HepG2 (cell line): ENCODE measurements around the gene AP1M2. TPM values are rescaled to one million over a fixed set of nuclear protein-coding genes. Genes with fewer than 3 reads are reported as not detected.
A peak's percentile ranks its signal among the peaks of the same experiment; 100 is the strongest.

ENCODE experiments used
- ATF7-NPFF ChIP-seq: sonication (generic); formaldehyde crosslinking; IDR thresholded peaks from 2 replicates; pipeline ENCODE4 v1.8.1; 2023; ENCODE audit warnings: mild to moderate bottlenecking, low read depth, missing genetic modification reagents, moderate library complexity
- BHLHE40 ChIP-seq: IDR thresholded peaks from 2 replicates; pipeline ENCODE4 v1.6.1; 2011; ENCODE audit warnings: low read length, improper control_type of control experiment
- CBX2 ChIP-seq, 2 experiments: fragments of 200-600 bp in 1 of 2; sonication (generic); formaldehyde crosslinking in 1 of 2; IDR thresholded peaks; 2 replicates each; pipeline versions ENCODE4 v1.7.0 to v1.8.1; 2018 to 2022; ENCODE audit warnings: low read depth in 2 of 2, low read length in 1 of 2, mild to moderate bottlenecking in 1 of 2, missing genetic modification reagents in 1 of 2
- GZF1 ChIP-seq: sonication (generic); formaldehyde crosslinking; IDR thresholded peaks from 2 replicates; pipeline ENCODE4 v1.5.1; 2020; ENCODE audit warnings: mild to moderate bottlenecking, missing genetic modification reagents
- MAF1 ChIP-seq: sonication (generic); formaldehyde crosslinking; IDR thresholded peaks from 2 replicates; pipeline ENCODE4 v1.5.0; 2020; ENCODE audit warnings: missing genetic modification reagents, borderline replicate concordance
- NCOA1 ChIP-seq: sonication (generic); formaldehyde crosslinking; IDR thresholded peaks from 2 replicates; pipeline ENCODE4 v1.9.0; 2021; ENCODE audit warnings: missing genetic modification reagents
- PTBP1 ChIP-seq: fragments of 200-400 bp; formaldehyde crosslinking; IDR thresholded peaks from 2 replicates; pipeline ENCODE4 v1.6.1; 2018; ENCODE audit warnings: low read length, low read depth; ENCODE audit not compliant: poor library complexity, severe bottlenecking
- TARDBP ChIP-seq: sonication (generic); formaldehyde crosslinking; IDR thresholded peaks from 2 replicates; pipeline ENCODE4 v1.8.0; 2022; ENCODE audit warnings: mild to moderate bottlenecking, missing genetic modification reagents
- TBX3 ChIP-seq: fragments of 450-650 bp; IDR thresholded peaks from 2 replicates; pipeline ENCODE4 v1.6.1; 2017; ENCODE audit warnings: antibody characterized with exemption, mild to moderate bottlenecking, inconsistent platforms, borderline replicate concordance
- ZBTB21 ChIP-seq: sonication (generic); formaldehyde crosslinking; IDR thresholded peaks from 2 replicates; pipeline ENCODE4 v1.4.0; 2020; ENCODE audit warnings: missing genetic modification reagents
- ZMYM3 ChIP-seq: sonication (generic); formaldehyde crosslinking; IDR thresholded peaks from 2 replicates; pipeline ENCODE4 v1.5.1; 2020; ENCODE audit warnings: mild to moderate bottlenecking, missing genetic modification reagents
- ZNF274 ChIP-seq: sonication (generic); formaldehyde crosslinking; IDR thresholded peaks from 2 replicates; pipeline ENCODE4 v1.5.1; 2020; ENCODE audit warnings: mild to moderate bottlenecking, missing genetic modification reagents
- ZNF496 ChIP-seq: sonication (generic); formaldehyde crosslinking; IDR thresholded peaks from 2 replicates; pipeline ENCODE4 v1.8.1; 2023; ENCODE audit warnings: mild to moderate bottlenecking, moderate library complexity, missing genetic modification reagents; ENCODE audit not compliant: insufficient replicate concordance
- ZNF510 ChIP-seq: sonication (generic); formaldehyde crosslinking; IDR thresholded peaks from 2 replicates; pipeline ENCODE4 v1.4.0; 2020; ENCODE audit warnings: low read depth, mild to moderate bottlenecking, missing genetic modification reagents
- ZNF570 ChIP-seq: sonication (generic); formaldehyde crosslinking; IDR thresholded peaks from 2 replicates; pipeline ENCODE4 v1.4.0; 2020; ENCODE audit warnings: mild to moderate bottlenecking, missing genetic modification reagents, borderline replicate concordance
- ZSCAN12 ChIP-seq: sonication (generic); formaldehyde crosslinking; IDR thresholded peaks from 2 replicates; pipeline ENCODE4 v1.9.0; 2021; ENCODE audit warnings: mild to moderate bottlenecking, missing genetic modification reagents
- polyA plus RNA-seq, 8 experiments: library from polyadenylated mRNA; depleted of rRNA in 3 of 8; stranded (reverse) in 7 of 8; unstranded in 1 of 8; fragments of >200 nt; fragmentation: Illumina TruSeq in 4 of 8; extraction: Trizol in 4 of 8; gene quantifications; 2 replicates each; pipeline versions ENCODE4 v1.2.1 to v1.2.3, GENCODE V29; 2011 to 2016; ENCODE audit warnings: low read depth in 4 of 8, missing spikeins in 1 of 8, mixed read lengths in 1 of 8; ENCODE audit not compliant: insufficient read depth in 1 of 8
- total RNA-seq, 5 experiments: library from RNA; depleted of rRNA; stranded (reverse); fragments of >200 nt; fragmentation: Illumina TruSeq; extraction: Trizol; gene quantifications; 2 replicates each; pipeline ENCODE4 v1.2.3, GENCODE V29; 2016; ENCODE audit warnings: low read depth in 1 of 5
- TF ChIP-seq, protein P1 (sequence below): IDR thresholded peaks from 2 replicates; pipeline ENCODE4 v1.6.1; 2016; ENCODE audit warnings: missing biosample characterization, missing genetic modification reagents, low read depth
- TF ChIP-seq, protein P2 (sequence below): IDR thresholded peaks from 2 replicates; pipeline ENCODE4 v1.6.1; 2016; ENCODE audit warnings: control low read depth
- TF ChIP-seq, protein P3 (sequence below): sonication (generic); formaldehyde crosslinking; IDR thresholded peaks from 2 replicates; pipeline ENCODE4 v1.4.0; 2020; ENCODE audit warnings: mild to moderate bottlenecking, missing genetic modification reagents
- TF ChIP-seq, protein P4 (sequence below): sonication (generic); formaldehyde crosslinking; IDR thresholded peaks from 2 replicates; pipeline ENCODE4 v1.8.1; 2023; ENCODE audit warnings: mild to moderate bottlenecking, missing genetic modification reagents

The AP1M2 gene
- total and polyA plus RNA-seq, 2 of the 13 experiments (the other 11 are each of a cell fraction or from before 2014, with no cell fraction given) = 6.3 to 76.8 TPM

DNA sequence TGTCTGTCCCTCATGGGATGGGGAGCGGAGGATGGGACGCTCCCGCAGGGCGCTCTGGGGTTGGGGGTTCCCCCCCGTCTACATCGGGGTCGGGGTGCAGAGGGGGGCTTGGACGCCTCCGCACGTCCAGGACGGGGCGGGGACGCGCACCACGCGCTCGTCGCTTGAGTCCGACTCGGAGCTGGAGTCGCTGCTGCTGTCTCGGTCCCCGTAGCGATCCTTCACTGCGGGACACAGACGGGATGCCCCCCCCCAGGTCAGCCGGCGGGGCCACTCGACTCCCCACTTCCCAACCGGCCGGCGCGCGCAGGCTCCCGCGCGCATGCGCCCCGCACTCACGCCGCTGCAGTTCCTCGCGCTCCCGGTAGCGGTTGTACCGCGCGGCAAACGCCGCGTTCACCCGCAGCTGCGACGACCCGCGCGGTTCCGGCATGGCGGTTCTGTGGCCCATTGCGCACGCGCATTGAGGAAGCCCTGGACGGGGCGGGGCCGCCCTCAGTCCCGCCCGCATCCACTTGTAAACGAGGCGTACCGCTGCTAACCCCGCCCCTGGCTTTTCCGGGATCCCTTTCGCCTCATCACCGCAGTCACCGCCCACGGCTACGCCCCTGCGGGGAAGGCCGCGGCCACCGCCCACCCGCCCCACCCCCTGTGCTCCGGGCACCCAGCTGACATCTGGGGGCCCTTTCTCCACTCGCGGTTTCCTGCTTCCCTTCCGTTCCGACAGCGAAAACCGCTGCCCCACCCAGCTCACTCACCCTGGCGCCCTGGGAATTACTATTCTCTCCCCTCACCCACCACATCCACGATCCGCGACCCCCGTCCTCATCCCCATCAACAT, 21.3 kb downstream of the AP1M2 start, which contains the start of gene KRI1 (continued):
- no peak for TF ChIP-seq PTBP1
- TF ChIP-seq ATF7-NPFF = peak; percentile 99
- no peak for TF ChIP-seq ZNF496 (CRISPR knock-in tag)
- no peak for TF ChIP-seq GZF1 (CRISPR knock-in tag)
- TF ChIP-seq, protein P1, sequence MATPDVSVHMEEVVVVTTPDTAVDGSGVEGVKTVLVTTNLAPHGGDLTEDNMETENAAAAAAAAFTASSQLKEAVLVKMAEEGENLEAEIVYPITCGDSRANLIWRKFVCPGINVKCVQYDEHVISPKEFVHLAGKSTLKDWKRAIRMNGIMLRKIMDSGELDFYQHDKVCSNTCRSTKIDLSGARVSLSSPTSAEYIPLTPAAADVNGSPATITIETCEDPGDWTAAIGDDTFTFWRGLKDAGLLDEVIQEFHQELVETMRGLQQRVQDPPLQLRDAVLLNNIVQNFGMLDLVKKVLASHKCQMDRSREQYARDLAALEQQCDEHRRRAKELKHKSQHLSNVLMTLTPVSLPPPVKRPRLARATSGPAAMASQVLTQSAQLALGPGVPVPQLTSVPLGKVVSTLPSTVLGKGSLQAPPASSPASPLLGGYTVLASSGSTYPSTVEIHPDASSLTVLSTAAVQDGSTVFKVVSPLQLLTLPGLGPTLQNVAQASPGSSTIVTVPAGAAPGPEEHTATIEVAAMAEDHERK (CRISPR knock-in tag) = no peak
- TF ChIP-seq NCOA1 (CRISPR knock-in tag) = no peak
- no peak for TF ChIP-seq TBX3
- TF ChIP-seq TARDBP (CRISPR knock-in tag) = 0 out of 2 replicates have a peak, but pooled peaks have one; percentile 27
- TF ChIP-seq ZNF510 = peak; percentile 83; the same call in 1 of the 2 replicates
- TF ChIP-seq, protein P2, sequence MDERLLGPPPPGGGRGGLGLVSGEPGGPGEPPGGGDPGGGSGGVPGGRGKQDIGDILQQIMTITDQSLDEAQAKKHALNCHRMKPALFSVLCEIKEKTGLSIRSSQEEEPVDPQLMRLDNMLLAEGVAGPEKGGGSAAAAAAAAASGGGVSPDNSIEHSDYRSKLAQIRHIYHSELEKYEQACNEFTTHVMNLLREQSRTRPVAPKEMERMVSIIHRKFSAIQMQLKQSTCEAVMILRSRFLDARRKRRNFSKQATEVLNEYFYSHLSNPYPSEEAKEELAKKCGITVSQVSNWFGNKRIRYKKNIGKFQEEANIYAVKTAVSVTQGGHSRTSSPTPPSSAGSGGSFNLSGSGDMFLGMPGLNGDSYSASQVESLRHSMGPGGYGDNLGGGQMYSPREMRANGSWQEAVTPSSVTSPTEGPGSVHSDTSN = no peak
- no peak for TF ChIP-seq MAF1 (CRISPR knock-in tag)
- TF ChIP-seq ZBTB21 (CRISPR knock-in tag) = no peak
- no peak for TF ChIP-seq ZSCAN12 (CRISPR knock-in tag)
- 0 out of 2 replicates have a peak, but pooled peaks have one; percentile 6 for TF ChIP-seq BHLHE40
- 0 out of 2 replicates have a peak, but pooled peaks have one; percentile 38 for TF ChIP-seq ZNF570 (CRISPR knock-in tag)
- peak; percentile 96 for TF ChIP-seq ZNF274
- TF ChIP-seq, protein P3, sequence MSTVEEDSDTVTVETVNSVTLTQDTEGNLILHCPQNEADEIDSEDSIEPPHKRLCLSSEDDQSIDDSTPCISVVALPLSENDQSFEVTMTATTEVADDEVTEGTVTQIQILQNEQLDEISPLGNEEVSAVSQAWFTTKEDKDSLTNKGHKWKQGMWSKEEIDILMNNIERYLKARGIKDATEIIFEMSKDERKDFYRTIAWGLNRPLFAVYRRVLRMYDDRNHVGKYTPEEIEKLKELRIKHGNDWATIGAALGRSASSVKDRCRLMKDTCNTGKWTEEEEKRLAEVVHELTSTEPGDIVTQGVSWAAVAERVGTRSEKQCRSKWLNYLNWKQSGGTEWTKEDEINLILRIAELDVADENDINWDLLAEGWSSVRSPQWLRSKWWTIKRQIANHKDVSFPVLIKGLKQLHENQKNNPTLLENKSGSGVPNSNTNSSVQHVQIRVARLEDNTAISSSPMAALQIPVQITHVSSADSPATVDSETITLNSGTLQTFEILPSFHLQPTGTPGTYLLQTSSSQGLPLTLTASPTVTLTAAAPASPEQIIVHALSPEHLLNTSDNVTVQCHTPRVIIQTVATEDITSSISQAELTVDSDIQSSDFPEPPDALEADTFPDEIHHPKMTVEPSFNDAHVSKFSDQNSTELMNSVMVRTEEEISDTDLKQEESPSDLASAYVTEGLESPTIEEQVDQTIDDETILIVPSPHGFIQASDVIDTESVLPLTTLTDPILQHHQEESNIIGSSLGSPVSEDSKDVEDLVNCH = 0 out of 2 replicates have a peak, but pooled peaks have one; percentile 63
- no peak for TF ChIP-seq CBX2 (IDR thresholded peaks at IDR 0.05; ENCODE audit: low read depth, low read length)
- peak; percentile 56; the same call in 1 of the 2 replicates for TF ChIP-seq CBX2 (CRISPR knock-in tag; IDR thresholded peaks at IDR 0.05; ENCODE audit: low read depth)
- TF ChIP-seq, protein P4, sequence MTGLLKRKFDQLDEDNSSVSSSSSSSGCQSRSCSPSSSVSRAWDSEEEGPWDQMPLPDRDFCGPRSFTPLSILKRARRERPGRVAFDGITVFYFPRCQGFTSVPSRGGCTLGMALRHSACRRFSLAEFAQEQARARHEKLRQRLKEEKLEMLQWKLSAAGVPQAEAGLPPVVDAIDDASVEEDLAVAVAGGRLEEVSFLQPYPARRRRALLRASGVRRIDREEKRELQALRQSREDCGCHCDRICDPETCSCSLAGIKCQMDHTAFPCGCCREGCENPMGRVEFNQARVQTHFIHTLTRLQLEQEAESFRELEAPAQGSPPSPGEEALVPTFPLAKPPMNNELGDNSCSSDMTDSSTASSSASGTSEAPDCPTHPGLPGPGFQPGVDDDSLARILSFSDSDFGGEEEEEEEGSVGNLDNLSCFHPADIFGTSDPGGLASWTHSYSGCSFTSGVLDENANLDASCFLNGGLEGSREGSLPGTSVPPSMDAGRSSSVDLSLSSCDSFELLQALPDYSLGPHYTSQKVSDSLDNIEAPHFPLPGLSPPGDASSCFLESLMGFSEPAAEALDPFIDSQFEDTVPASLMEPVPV (CRISPR knock-in tag) = peak; percentile 84; the same call in 1 of the 2 replicates
- no peak for TF ChIP-seq ZMYM3 (CRISPR knock-in tag)
